PC-3 (cell line): ENCODE results near the gene RNASEL. TPM values are rescaled to one million over a fixed set of nuclear protein-coding genes. Genes with fewer than 3 reads are reported as not detected.

Source experiments
- ATAC-seq: fragments of 200-7000 bp; cut with Tn5 transposase; 2 replicates; pipeline ENCODE4 v1.9.1; 2020; ENCODE audit warnings: mild to moderate bottlenecking, moderate library complexity
- BruUV-seq: library from RNA; stranded (reverse); fragments of 400-500 nt; replicated peaks from 2 replicates; lab custom pipeline; 2021; lab: Mats Ljungman, UMichigan
- CTCF ChIA-PET: fragments of 300-600 bp; sonication (Branson Sonifier 250); formaldehyde crosslinking; loops from one replicate; lab custom pipeline; 2022; ENCODE audit warnings: antibody characterized with exemption; lab: Charles Lee
- POLR2A ChIA-PET: fragments of 300-600 bp; sonication (Branson Sonifier 250); formaldehyde crosslinking; loops from one replicate; lab custom pipeline; 2022; ENCODE audit warnings: antibody characterized with exemption; ENCODE audit not compliant: unreplicated experiment; lab: Charles Lee
- DNase-seq: peaks from one replicate; pipeline ENCODE4 v3.0.0-alpha.2; 2015
- H2AFZ ChIP-seq: fragments of 300-600 bp; sonication (generic); 2 replicates; pipeline ENCODE4 v1.6.0; 2016; ENCODE audit warnings: antibody characterized with exemption, low read length
- H3F3A ChIP-seq: fragments of 300-600 bp; sonication (generic); one replicate; pipeline ENCODE4 v1.6.0; 2017; ENCODE audit warnings: antibody characterized with exemption, low read length, control low read depth, mild to moderate bottlenecking; ENCODE audit not compliant: unreplicated experiment
- H3K27ac ChIP-seq: fragments of 300-600 bp; sonication (generic); 2 replicates; pipeline ENCODE4 v1.5.1; 2016; ENCODE audit warnings: mild to moderate bottlenecking, low read length
- H3K27me3 ChIP-seq: fragments of 300-600 bp; sonication (generic); 2 replicates; pipeline ENCODE4 v1.6.1; 2016; ENCODE audit warnings: low read length, mixed read lengths
- H3K36me3 ChIP-seq: fragments of 300-600 bp; sonication (generic); 2 replicates; pipeline ENCODE4 v1.6.1; 2016; ENCODE audit warnings: low read depth, mixed run types, low read length, mixed read lengths
- H3K4me1 ChIP-seq: fragments of 300-600 bp; sonication (generic); 2 replicates; pipeline ENCODE4 v1.5.1; 2016; ENCODE audit warnings: low read length; ENCODE audit not compliant: insufficient read depth
- H3K4me2 ChIP-seq: fragments of 300-600 bp; sonication (generic); 2 replicates; pipeline ENCODE4 v1.6.0; 2016; ENCODE audit warnings: low read length
- H3K4me3 ChIP-seq: fragments of 300-600 bp; sonication (generic); 2 replicates; pipeline ENCODE4 v1.5.1; 2016; ENCODE audit warnings: mild to moderate bottlenecking, low read length, mixed read lengths
- H3K79me2 ChIP-seq: fragments of 300-600 bp; sonication (generic); 2 replicates; pipeline ENCODE4 v1.6.1; 2017; ENCODE audit warnings: low read length, mixed read lengths
- H3K9ac ChIP-seq: fragments of 300-600 bp; sonication (generic); 2 replicates; pipeline ENCODE4 v1.6.0; 2016; ENCODE audit warnings: mild to moderate bottlenecking, low read length
- H3K9me2 ChIP-seq: fragments of 300-600 bp; sonication (generic); replicated peaks from 2 replicates; pipeline ENCODE4 v1.6.1; 2016; ENCODE audit warnings: mixed run types, low read length, mixed read lengths
- H3K9me3 ChIP-seq: fragments of 300-600 bp; sonication (generic); 2 replicates; pipeline ENCODE4 v1.6.1; 2016; ENCODE audit warnings: low read length, mixed read lengths
- H4K20me1 ChIP-seq: fragments of 300-600 bp; sonication (generic); 2 replicates; pipeline ENCODE4 v1.6.1; 2016; ENCODE audit warnings: low read length, mixed read lengths
- EZH2 ChIP-seq: fragments of 300-600 bp; sonication (generic); IDR thresholded peaks from one replicate; pipeline ENCODE4 v1.6.1; 2017; ENCODE audit warnings: antibody characterized with exemption, mild to moderate bottlenecking, low read length; ENCODE audit not compliant: unreplicated experiment
- EZH2phosphoT487 ChIP-seq: fragments of 300-600 bp; sonication (generic); IDR thresholded peaks from 2 replicates; pipeline ENCODE4 v1.6.1; 2018; ENCODE audit warnings: mild to moderate bottlenecking, antibody characterized with exemption, low read length, borderline replicate concordance
- intact Hi-C: fragments of 100-400 bp; cut with micrococcal nuclease; formaldehyde crosslinking; loops from 2 replicates; pipeline ENCODE4 v1.9.0; 2023
- total RNA-seq: library from RNA; depleted of rRNA; stranded (reverse); fragments of >200 nt; gene quantifications from 2 replicates; pipeline ENCODE4 v1.2.3, GENCODE V29; 2014
- TF ChIP-seq, protein P1 (sequence below): fragments of 300-600 bp; sonication (generic); conservative IDR thresholded peaks from 2 replicates; pipeline ENCODE4 v1.5.1; 2017; ENCODE audit warnings: antibody characterized with exemption, low read depth, mild to moderate bottlenecking, low read length

The RNASEL gene
- total RNA-seq, 1 experiment from 2014 or later, result 1.3 TPM

- CTCF ChIA-PET, result no interaction called here
- H4K20me1 ChIP-seq, result no peaks in the 10 kb centered on the region
- H3K27me3 ChIP-seq, result no peaks in the 10 kb centered on the region
- DNase-seq (no peak), ATAC-seq (no peak)
- no peak for TF ChIP-seq EZH2phosphoT487
- TF ChIP-seq, protein P1, sequence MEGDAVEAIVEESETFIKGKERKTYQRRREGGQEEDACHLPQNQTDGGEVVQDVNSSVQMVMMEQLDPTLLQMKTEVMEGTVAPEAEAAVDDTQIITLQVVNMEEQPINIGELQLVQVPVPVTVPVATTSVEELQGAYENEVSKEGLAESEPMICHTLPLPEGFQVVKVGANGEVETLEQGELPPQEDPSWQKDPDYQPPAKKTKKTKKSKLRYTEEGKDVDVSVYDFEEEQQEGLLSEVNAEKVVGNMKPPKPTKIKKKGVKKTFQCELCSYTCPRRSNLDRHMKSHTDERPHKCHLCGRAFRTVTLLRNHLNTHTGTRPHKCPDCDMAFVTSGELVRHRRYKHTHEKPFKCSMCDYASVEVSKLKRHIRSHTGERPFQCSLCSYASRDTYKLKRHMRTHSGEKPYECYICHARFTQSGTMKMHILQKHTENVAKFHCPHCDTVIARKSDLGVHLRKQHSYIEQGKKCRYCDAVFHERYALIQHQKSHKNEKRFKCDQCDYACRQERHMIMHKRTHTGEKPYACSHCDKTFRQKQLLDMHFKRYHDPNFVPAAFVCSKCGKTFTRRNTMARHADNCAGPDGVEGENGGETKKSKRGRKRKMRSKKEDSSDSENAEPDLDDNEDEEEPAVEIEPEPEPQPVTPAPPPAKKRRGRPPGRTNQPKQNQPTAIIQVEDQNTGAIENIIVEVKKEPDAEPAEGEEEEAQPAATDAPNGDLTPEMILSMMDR, result no peak
- no peak for TF ChIP-seq EZH2
- H2AFZ ChIP-seq, result no peak overlapping the region
- H3K79me2 ChIP-seq, result no peaks in the 10 kb centered on the region
- intact Hi-C loops, result no loop called here
- H3K4me1 ChIP-seq, result no peaks in the 10 kb centered on the region
- POLR2A ChIA-PET, result no interaction called here
- no TSS peak for BruUV-seq
- no peak overlapping the region for H3K4me3 ChIP-seq
- H3F3A ChIP-seq, result no peaks in the 10 kb centered on the region
- H3K9me3 ChIP-seq, result no peaks in the 10 kb centered on the region
- H3K9ac ChIP-seq, result no peak overlapping the region
- no peak overlapping the region for H3K4me2 ChIP-seq
- no peak overlapping the region for H3K27ac ChIP-seq
- no peaks in the 10 kb centered on the region for H3K36me3 ChIP-seq
- no peaks in the 10 kb centered on the region for H3K9me2 ChIP-seq
Measured at GRCh38 chr1:182565537-182565936, 23.5 kb downstream of the RNASEL start.

DNA sequence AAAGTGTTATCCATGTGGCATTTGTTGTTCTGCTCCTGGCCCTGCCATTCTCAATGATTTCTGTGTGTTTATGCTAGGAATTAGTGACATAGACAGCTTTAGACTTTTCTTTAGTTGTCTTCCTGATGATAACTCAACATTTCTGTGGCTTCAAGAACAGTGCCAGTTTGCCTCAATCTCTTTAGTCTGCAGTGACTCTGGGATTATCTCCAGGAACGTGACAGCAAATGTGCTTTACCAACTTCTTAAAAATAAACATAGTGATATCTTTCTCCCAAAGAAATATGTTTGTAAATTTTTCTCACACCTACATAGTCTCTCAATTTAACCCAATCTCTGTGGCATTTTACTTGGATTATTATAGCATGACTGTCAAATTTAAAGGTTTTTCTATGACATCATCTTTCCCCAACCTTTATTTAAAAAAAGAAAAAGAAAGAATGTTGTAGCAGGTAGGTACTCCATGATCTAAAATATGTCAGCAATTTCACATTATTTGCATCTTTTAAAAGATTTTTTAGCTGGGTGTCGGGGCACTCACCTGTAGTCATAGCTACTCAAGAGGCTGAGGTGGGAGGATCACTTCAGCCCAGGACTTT lies 24.6 kb downstream of the RNASEL start:
- H3K9ac ChIP-seq, result no peak overlapping the region
- no TSS peak for BruUV-seq
- ATAC-seq, result no peak
- no peaks in the 10 kb centered on the region for H3K79me2 ChIP-seq
- no peak overlapping the region for H3K27ac ChIP-seq
- H3K4me1 ChIP-seq, result no peaks in the 10 kb centered on the region
- no peaks in the 10 kb centered on the region for H3K9me3 ChIP-seq
- no peak overlapping the region for H3K4me2 ChIP-seq
- POLR2A ChIA-PET, result no interaction called here
- no peak overlapping the region for H3K4me3 ChIP-seq
- no peaks in the 10 kb centered on the region for H3K27me3 ChIP-seq
- no peaks in the 10 kb centered on the region for H3K9me2 ChIP-seq
- DNase-seq, result no peak
- H3K36me3 ChIP-seq, result no peaks in the 10 kb centered on the region
- no peaks in the 10 kb centered on the region for H3F3A ChIP-seq
- TF ChIP-seq EZH2 (no peak), EZH2phosphoT487 (no peak)
- TF ChIP-seq, protein P1, result no peak
- no peak overlapping the region for H2AFZ ChIP-seq
- H4K20me1 ChIP-seq, result no peaks in the 10 kb centered on the region
- CTCF ChIA-PET, result no interaction called here
- intact Hi-C loops, result no loop called here

GRCh38 chr1:182563095-182563494 lies 26.0 kb downstream of the RNASEL start:
- H3K9me2 ChIP-seq, result no peaks in the 10 kb centered on the region
- DNase-seq (no peak), ATAC-seq (no peak)
- no peaks in the 10 kb centered on the region for H3K79me2 ChIP-seq
- H3K4me3 ChIP-seq, result no peak overlapping the region
- no peaks in the 10 kb centered on the region for H4K20me1 ChIP-seq
- no peaks in the 10 kb centered on the region for H3F3A ChIP-seq
- H3K27me3 ChIP-seq, result no peaks in the 10 kb centered on the region
- BruUV-seq, result no TSS peak
- TF ChIP-seq, protein P1, result no peak
- no peak for TF ChIP-seq EZH2phosphoT487
- no peak for TF ChIP-seq EZH2
- no peak overlapping the region for H2AFZ ChIP-seq
- intact Hi-C loops, result no loop called here
- no peaks in the 10 kb centered on the region for H3K4me1 ChIP-seq
- ChIA-PET CTCF (no interaction called here), POLR2A (no interaction called here)
- no peaks in the 10 kb centered on the region for H3K36me3 ChIP-seq
- no peak overlapping the region for H3K4me2 ChIP-seq
- H3K9me3 ChIP-seq, result no peaks in the 10 kb centered on the region
- H3K27ac ChIP-seq, result no peak overlapping the region
- H3K9ac ChIP-seq, result no peak overlapping the region
